ENCODE results near the gene OR5A2.

The OR5A2 gene

DNA sequence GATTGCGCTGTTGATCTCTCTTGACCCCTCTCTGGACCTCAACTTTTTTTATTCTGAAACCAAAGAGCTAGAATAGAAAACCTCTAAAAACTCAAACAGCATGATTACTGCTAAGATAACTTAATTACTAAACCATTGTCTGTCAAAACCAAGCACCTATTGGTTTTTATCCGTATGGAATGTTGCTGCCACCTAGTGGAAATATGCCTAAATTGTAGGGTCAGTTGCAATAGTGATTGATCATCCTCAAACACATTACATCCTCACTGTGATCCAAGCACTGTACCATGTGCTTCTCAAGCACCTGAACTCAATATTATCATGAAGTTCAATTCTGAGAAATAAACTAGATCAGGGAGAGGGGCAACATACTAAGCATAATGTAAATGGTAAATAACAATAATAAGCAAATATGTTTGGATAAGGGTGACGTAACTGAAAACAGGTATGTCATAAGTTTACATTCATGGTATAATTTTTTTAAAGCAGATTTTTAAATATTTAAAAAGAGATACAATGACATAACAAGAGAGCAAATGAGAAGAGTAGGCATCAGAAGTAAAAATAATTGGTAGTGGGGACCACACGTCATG, 3.8 kb upstream of the OR5A2 start:
- no peaks in the 10 kb centered on the region for H3K4me1 ChIP-seq (ENCODE audit: control insufficient read depth in 2 of 2, insufficient read depth in 2 of 2, low read length in 2 of 2)
- no peak overlapping the region for H3K27ac ChIP-seq (ENCODE audit: low read depth in 2 of 2, low read length in 2 of 2)
- no peak overlapping the region for H3K9ac ChIP-seq (ENCODE audit: low read depth in 1 of 2, low read length in 2 of 2)
- no peak overlapping the region for H3K4me3 ChIP-seq (ENCODE audit: low read length in 2 of 2)
- H3K9me3 ChIP-seq (ENCODE audit: control insufficient read depth in 2 of 2, low read length in 2 of 2) = no peaks in the 10 kb centered on the region
- H3K27me3 ChIP-seq (ENCODE audit: control insufficient read depth in 2 of 2, insufficient read depth in 2 of 2, low read length in 2 of 2) = peaks cover 0 to 3% of the 10 kb centered on the region in 2 donors
- H3K36me3 ChIP-seq (ENCODE audit: control insufficient read depth in 2 of 2, insufficient read depth in 2 of 2, low read length in 2 of 2) = no peaks in the 10 kb centered on the region

DNA sequence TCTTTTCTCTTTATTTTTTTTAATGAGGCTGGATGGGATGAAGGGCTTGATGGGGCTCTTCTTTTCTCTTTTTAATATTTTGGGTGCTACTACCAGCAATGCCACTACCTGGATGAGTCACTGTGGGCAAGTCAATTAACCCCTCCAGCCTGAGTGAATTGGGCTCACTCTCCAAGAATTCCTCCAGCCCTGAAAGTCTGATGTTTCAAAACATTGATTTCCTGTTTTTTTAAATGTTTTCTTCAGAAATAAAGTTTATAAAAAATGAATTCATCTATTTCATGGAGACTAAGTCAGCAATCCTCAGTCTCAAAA, 812 bp upstream of the OR5A2 start:
- Histone ChIP-seq H3K4me3 (ENCODE audit: low read length in 2 of 2) (no peak overlapping the region), H3K27me3 (ENCODE audit: control insufficient read depth in 2 of 2, insufficient read depth in 2 of 2, low read length in 2 of 2) (peaks cover 0 to 3% of the 10 kb centered on the region in 2 donors), H3K27ac (ENCODE audit: low read depth in 2 of 2, low read length in 2 of 2) (no peak overlapping the region), H3K9me3 (ENCODE audit: control insufficient read depth in 2 of 2, low read length in 2 of 2) (no peaks in the 10 kb centered on the region), H3K36me3 (ENCODE audit: control insufficient read depth in 2 of 2, insufficient read depth in 2 of 2, low read length in 2 of 2) (no peaks in the 10 kb centered on the region), H3K4me1 (ENCODE audit: control insufficient read depth in 2 of 2, insufficient read depth in 2 of 2, low read length in 2 of 2) (no peaks in the 10 kb centered on the region), H3K9ac (ENCODE audit: low read depth in 1 of 2, low read length in 2 of 2) (no peak overlapping the region)

DNA sequence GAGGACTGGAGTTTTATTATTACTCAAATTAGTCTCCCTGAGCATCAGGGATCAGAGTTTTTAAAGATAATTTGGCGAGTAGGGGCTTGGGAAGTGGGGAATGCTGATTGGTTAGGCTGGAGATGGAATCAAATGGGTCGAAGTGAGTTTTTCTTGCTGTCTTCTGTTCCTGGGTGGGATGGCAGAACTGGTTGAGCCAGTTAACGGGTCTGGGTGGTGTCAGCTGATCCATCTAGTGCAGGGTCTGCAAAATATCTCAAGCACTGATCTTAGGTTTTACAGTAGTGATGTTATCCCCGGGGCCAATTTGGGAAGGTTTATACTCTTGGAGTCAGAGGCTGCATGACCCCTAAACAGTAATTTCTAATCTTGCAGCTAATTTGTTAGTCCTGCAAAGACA, 1.1 kb downstream of the OR5A2 start:
- Histone ChIP-seq H3K4me1 (ENCODE audit: control insufficient read depth in 2 of 2, insufficient read depth in 2 of 2, low read length in 2 of 2) (no peaks in the 10 kb centered on the region), H3K9me3 (ENCODE audit: control insufficient read depth in 2 of 2, low read length in 2 of 2) (no peaks in the 10 kb centered on the region), H3K4me3 (ENCODE audit: low read length in 2 of 2) (no peak overlapping the region), H3K27ac (ENCODE audit: low read depth in 2 of 2, low read length in 2 of 2) (no peak overlapping the region), H3K27me3 (ENCODE audit: control insufficient read depth in 2 of 2, insufficient read depth in 2 of 2, low read length in 2 of 2) (no peaks in the 10 kb centered on the region), H3K9ac (ENCODE audit: low read depth in 1 of 2, low read length in 2 of 2) (no peak overlapping the region), H3K36me3 (ENCODE audit: control insufficient read depth in 2 of 2, insufficient read depth in 2 of 2, low read length in 2 of 2) (no peaks in the 10 kb centered on the region)

DNA sequence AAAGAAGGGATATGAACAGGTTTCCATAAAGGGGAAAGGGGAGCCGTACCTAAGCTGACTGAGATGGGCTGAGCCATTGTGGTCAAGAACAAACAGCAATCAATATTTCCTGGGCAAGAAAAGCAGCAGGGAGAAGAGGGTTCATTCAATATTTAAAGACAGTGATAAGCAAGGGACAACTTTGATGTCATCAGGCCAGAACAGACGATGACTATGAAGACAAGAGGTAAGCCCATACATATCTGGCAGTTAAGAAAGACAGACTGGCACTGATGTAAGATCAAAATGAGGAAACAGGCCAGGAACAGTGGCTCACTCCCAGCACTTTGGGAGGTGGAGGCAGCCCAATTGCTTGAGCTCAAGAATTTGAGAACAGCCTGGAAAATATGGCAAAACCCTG, 2.4 kb downstream of the OR5A2 start:
- Histone ChIP-seq H3K9me3 (ENCODE audit: control insufficient read depth in 2 of 2, low read length in 2 of 2) (no peaks in the 10 kb centered on the region), H3K4me3 (ENCODE audit: low read length in 2 of 2) (no peak overlapping the region), H3K27ac (ENCODE audit: low read depth in 2 of 2, low read length in 2 of 2) (no peak overlapping the region), H3K9ac (ENCODE audit: low read depth in 1 of 2, low read length in 2 of 2) (no peak overlapping the region), H3K27me3 (ENCODE audit: control insufficient read depth in 2 of 2, insufficient read depth in 2 of 2, low read length in 2 of 2) (no peaks in the 10 kb centered on the region), H3K4me1 (ENCODE audit: control insufficient read depth in 2 of 2, insufficient read depth in 2 of 2, low read length in 2 of 2) (no peaks in the 10 kb centered on the region), H3K36me3 (ENCODE audit: control insufficient read depth in 2 of 2, insufficient read depth in 2 of 2, low read length in 2 of 2) (no peaks in the 10 kb centered on the region)

DNA sequence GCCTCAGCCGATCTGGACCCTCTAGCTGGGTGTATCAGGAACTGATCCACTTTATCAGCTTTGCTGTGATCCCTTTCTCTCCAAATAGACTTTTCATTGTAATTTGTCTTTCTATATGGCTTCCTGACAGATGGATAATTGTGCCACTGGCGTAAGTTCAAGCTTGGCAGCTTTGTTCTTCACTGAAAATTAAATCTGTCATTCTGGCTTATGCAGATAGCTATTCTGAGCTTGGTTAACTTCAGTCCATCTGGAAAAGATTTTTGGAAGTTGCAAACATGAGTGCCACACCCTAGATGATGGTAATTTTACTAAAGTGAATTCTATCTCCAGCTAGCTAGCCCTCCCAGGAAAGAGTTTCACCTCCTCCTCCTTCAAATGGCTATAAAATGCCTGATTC, 8.1 kb downstream of the OR5A2 start:
- Histone ChIP-seq H3K4me1 (ENCODE audit: control insufficient read depth in 2 of 2, insufficient read depth in 2 of 2, low read length in 2 of 2) (no peaks in the 10 kb centered on the region), H3K27me3 (ENCODE audit: control insufficient read depth in 2 of 2, insufficient read depth in 2 of 2, low read length in 2 of 2) (no peaks in the 10 kb centered on the region), H3K27ac (ENCODE audit: low read depth in 2 of 2, low read length in 2 of 2) (no peak overlapping the region), H3K9me3 (ENCODE audit: control insufficient read depth in 2 of 2, low read length in 2 of 2) (no peaks in the 10 kb centered on the region), H3K4me3 (ENCODE audit: low read length in 2 of 2) (no peak overlapping the region), H3K9ac (ENCODE audit: low read depth in 1 of 2, low read length in 2 of 2) (no peak overlapping the region), H3K36me3 (ENCODE audit: control insufficient read depth in 2 of 2, insufficient read depth in 2 of 2, low read length in 2 of 2) (no peaks in the 10 kb centered on the region)

DNA sequence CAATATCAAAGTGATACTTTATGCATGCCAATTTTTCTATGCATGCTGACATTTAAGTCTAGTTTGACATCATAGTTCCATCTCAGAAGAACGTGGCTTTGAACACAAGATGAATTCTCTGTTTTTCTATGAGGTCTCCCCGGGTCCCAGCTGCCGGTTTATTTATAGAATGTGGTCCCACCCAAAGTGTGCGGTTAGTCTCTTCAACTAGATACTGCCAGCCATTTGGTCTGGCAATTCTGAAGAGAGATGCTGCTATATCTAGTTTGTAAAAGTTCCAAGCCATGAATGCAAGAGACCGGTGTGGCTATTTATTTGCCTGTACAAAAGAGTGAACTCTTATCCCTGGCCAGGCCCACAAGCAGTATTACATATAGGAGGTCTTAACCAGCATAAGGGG, 9.2 kb downstream of the OR5A2 start:
- Histone ChIP-seq H3K9me3 (ENCODE audit: control insufficient read depth in 2 of 2, low read length in 2 of 2) (no peaks in the 10 kb centered on the region), H3K36me3 (ENCODE audit: control insufficient read depth in 2 of 2, insufficient read depth in 2 of 2, low read length in 2 of 2) (no peaks in the 10 kb centered on the region), H3K4me3 (ENCODE audit: low read length in 2 of 2) (no peak overlapping the region), H3K4me1 (ENCODE audit: control insufficient read depth in 2 of 2, insufficient read depth in 2 of 2, low read length in 2 of 2) (no peaks in the 10 kb centered on the region), H3K27me3 (ENCODE audit: control insufficient read depth in 2 of 2, insufficient read depth in 2 of 2, low read length in 2 of 2) (no peaks in the 10 kb centered on the region), H3K27ac (ENCODE audit: low read depth in 2 of 2, low read length in 2 of 2) (no peak overlapping the region), H3K9ac (ENCODE audit: low read depth in 1 of 2, low read length in 2 of 2) (no peak overlapping the region)

DNA sequence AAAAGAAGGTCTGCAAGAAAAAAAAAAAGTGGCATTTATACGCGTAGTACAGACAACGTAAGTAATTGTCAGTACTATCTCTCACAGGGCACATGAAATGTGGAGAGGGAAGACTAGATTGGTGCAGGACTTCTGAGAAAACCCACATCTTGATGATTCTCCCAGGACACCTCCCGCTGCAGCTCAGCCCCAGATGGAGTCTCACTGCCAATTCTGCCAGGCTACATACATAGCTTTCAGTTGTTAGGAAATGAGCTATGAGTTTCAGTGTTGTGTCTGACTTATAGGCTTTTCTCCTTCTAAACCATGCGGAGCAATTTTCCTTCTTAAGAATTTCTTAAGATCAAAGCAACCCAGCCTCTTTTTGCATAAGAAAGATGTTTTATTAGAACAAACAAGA, 9.6 kb downstream of the OR5A2 start:
- no peaks in the 10 kb centered on the region for H3K36me3 ChIP-seq (ENCODE audit: control insufficient read depth in 2 of 2, insufficient read depth in 2 of 2, low read length in 2 of 2)
- no peak overlapping the region for H3K4me3 ChIP-seq (ENCODE audit: low read length in 2 of 2)
- no peak overlapping the region for H3K9ac ChIP-seq (ENCODE audit: low read depth in 1 of 2, low read length in 2 of 2)
- H3K27me3 ChIP-seq (ENCODE audit: control insufficient read depth in 2 of 2, insufficient read depth in 2 of 2, low read length in 2 of 2) = no peaks in the 10 kb centered on the region
- H3K27ac ChIP-seq (ENCODE audit: low read depth in 2 of 2, low read length in 2 of 2) = no peak overlapping the region
- no peaks in the 10 kb centered on the region for H3K9me3 ChIP-seq (ENCODE audit: control insufficient read depth in 2 of 2, low read length in 2 of 2)
- no peaks in the 10 kb centered on the region for H3K4me1 ChIP-seq (ENCODE audit: control insufficient read depth in 2 of 2, insufficient read depth in 2 of 2, low read length in 2 of 2)

DNA sequence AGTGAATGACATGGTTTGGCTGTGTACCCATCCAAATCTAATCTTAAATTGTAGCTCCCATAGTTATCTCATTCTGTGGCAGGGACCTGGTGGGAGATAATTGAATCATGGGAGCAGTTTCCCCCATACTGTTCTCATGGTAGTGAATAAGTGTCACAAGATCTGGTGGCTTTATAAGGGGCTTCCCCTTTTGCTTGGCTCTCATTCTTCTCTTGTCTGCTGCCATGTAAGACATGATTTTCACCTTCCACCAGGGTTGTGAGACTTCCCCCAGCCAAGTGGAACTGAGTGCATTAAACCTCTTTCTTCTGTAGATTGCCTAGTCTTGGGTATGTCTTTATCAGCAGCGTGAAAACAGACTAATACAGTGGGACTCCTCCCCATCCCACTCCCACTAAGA, 11.1 kb downstream of the OR5A2 start:
- Histone ChIP-seq H3K27ac (ENCODE audit: low read depth in 2 of 2, low read length in 2 of 2) (no peak overlapping the region), H3K4me1 (ENCODE audit: control insufficient read depth in 2 of 2, insufficient read depth in 2 of 2, low read length in 2 of 2) (no peaks in the 10 kb centered on the region), H3K9ac (ENCODE audit: low read depth in 1 of 2, low read length in 2 of 2) (no peak overlapping the region), H3K9me3 (ENCODE audit: control insufficient read depth in 2 of 2, low read length in 2 of 2) (no peaks in the 10 kb centered on the region), H3K36me3 (ENCODE audit: control insufficient read depth in 2 of 2, insufficient read depth in 2 of 2, low read length in 2 of 2) (no peaks in the 10 kb centered on the region), H3K27me3 (ENCODE audit: control insufficient read depth in 2 of 2, insufficient read depth in 2 of 2, low read length in 2 of 2) (no peaks in the 10 kb centered on the region), H3K4me3 (ENCODE audit: low read length in 2 of 2) (no peak overlapping the region)

DNA sequence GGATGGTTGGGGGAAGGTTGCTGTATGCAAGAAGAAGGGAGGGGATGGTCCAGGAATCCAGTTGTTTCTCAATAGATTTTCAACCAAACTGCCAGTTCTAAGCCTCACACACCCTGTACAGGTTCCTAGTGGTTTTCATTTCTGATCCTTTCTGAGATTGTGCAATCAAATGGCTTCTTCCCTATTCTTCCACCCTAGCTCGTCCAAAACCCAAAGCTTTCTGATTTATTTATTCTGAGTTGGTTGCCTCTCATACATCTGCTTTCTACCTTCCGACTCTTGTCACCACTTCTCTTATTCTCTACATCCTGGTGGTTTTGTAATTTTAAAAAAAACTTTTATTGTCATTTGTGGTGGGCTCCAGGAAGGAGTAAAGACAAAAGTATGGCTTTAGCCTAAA, 12.6 kb downstream of the OR5A2 start:
- H3K27me3 ChIP-seq (ENCODE audit: control insufficient read depth in 2 of 2, insufficient read depth in 2 of 2, low read length in 2 of 2) = no peaks in the 10 kb centered on the region
- H3K27ac ChIP-seq (ENCODE audit: low read depth in 2 of 2, low read length in 2 of 2) = no peak overlapping the region
- H3K9ac ChIP-seq (ENCODE audit: low read depth in 1 of 2, low read length in 2 of 2) = no peak overlapping the region

DNA sequence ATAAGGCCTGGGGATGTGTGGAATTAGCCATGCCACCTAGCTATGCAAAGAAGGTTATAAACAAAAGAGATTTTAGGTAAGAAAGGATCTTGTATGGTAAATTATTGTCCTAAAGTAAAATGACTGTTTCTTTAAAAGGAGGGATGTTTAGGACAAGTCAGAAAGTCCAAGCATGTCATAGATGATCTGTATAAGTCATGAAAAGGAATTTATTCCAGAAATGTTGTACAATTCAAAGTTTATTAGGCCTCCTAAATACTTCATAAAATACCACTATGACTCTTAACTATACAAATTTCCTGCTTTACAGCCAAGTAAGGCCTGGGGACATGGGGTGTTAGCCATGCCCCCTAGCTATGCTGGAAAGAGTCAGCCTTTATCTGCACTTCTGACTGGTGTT, 22.7 kb downstream of the OR5A2 start:
- Histone ChIP-seq H3K4me3 (ENCODE audit: low read length in 2 of 2) (no peak overlapping the region), H3K4me1 (ENCODE audit: control insufficient read depth in 2 of 2, insufficient read depth in 2 of 2, low read length in 2 of 2) (no peaks in the 10 kb centered on the region), H3K27ac (ENCODE audit: low read depth in 2 of 2, low read length in 2 of 2) (no peak overlapping the region), H3K9ac (ENCODE audit: low read depth in 1 of 2, low read length in 2 of 2) (no peak overlapping the region), H3K9me3 (ENCODE audit: control insufficient read depth in 2 of 2, low read length in 2 of 2) (no peaks in the 10 kb centered on the region), H3K27me3 (ENCODE audit: control insufficient read depth in 2 of 2, insufficient read depth in 2 of 2, low read length in 2 of 2) (no peaks in the 10 kb centered on the region), H3K36me3 (ENCODE audit: control insufficient read depth in 2 of 2, insufficient read depth in 2 of 2, low read length in 2 of 2) (no peaks in the 10 kb centered on the region)

More for the DNA sequence above, 12.6 kb downstream of the OR5A2 start:
- Histone ChIP-seq H3K9me3 (ENCODE audit: control insufficient read depth in 2 of 2, low read length in 2 of 2) (no peaks in the 10 kb centered on the region), H3K4me1 (ENCODE audit: control insufficient read depth in 2 of 2, insufficient read depth in 2 of 2, low read length in 2 of 2) (no peaks in the 10 kb centered on the region), H3K36me3 (ENCODE audit: control insufficient read depth in 2 of 2, insufficient read depth in 2 of 2, low read length in 2 of 2) (no peaks in the 10 kb centered on the region), H3K4me3 (ENCODE audit: low read length in 2 of 2) (no peak overlapping the region)

DNA sequence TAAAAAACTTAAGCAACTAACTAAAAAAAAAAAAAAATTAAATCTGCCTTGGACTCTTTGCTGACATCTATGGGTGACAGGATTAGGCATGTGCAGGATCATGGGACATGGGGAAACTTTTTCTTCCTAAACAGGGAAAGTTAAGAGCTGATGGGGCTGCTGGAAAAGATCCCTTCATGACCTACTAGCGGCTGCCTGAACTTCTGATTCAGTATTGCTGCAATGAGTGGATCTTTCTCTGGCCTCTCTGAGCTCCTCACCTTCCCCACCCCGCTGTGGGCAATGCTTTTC, 25.0 kb downstream of the OR5A2 start:
- Histone ChIP-seq H3K27ac (ENCODE audit: low read depth in 2 of 2, low read length in 2 of 2) (no peak overlapping the region), H3K27me3 (ENCODE audit: control insufficient read depth in 2 of 2, insufficient read depth in 2 of 2, low read length in 2 of 2) (no peaks in the 10 kb centered on the region), H3K4me3 (ENCODE audit: low read length in 2 of 2) (no peak overlapping the region), H3K9me3 (ENCODE audit: control insufficient read depth in 2 of 2, low read length in 2 of 2) (no peaks in the 10 kb centered on the region), H3K36me3 (ENCODE audit: control insufficient read depth in 2 of 2, insufficient read depth in 2 of 2, low read length in 2 of 2) (no peaks in the 10 kb centered on the region), H3K4me1 (ENCODE audit: control insufficient read depth in 2 of 2, insufficient read depth in 2 of 2, low read length in 2 of 2) (no peaks in the 10 kb centered on the region), H3K9ac (ENCODE audit: low read depth in 1 of 2, low read length in 2 of 2) (no peak overlapping the region)

Measured in mucosa of rectum (tissue), 2 donors.